CD14-positive monocyte (primary cell): Measurements from ENCODE around the gene DNAH1. TPM values are rescaled to one million over a fixed set of nuclear protein-coding genes. Genes with fewer than 3 reads are reported as not detected.

Experiments
- DNase-seq, 3 donors: peaks; one replicate each; pipeline ENCODE4 v3.0.0-alpha.2; 2011 to 2022
- H2AFZ ChIP-seq: 2 replicates; pipeline ENCODE4 v1.6.0; 2012; ENCODE audit warnings: mild to moderate bottlenecking, low read depth, low read length, inconsistent platforms; ENCODE audit not compliant: insufficient read depth, poor library complexity, severe bottlenecking
- H3K27ac ChIP-seq, 2 donors: 1 replicate in 1 of 2; 2 replicates in 1 of 2; pipeline ENCODE4 v1.5.1; 2012 to 2013; ENCODE audit warnings: low read length in 2 of 2, control low read depth in 1 of 2, inconsistent platforms in 1 of 2, low read depth in 1 of 2, mild to moderate bottlenecking in 1 of 2
- H3K27me3 ChIP-seq, 2 donors: one replicate each; pipeline versions ENCODE4 v1.6.0 to v1.6.1; 2011 to 2013; ENCODE audit warnings: low read length in 2 of 2; ENCODE audit not compliant: control insufficient read depth in 2 of 2, insufficient read depth in 2 of 2
- H3K36me3 ChIP-seq, 2 donors: replicated peaks in 1 of 2; 1 replicate in 1 of 2; 2 replicates in 1 of 2; pipeline versions ENCODE4 v1.5.1 to v1.6.1; 2012 to 2013; ENCODE audit warnings: low read length in 2 of 2, control low read depth in 1 of 2, inconsistent platforms in 1 of 2, mild to moderate bottlenecking in 1 of 2; ENCODE audit not compliant: insufficient read depth in 2 of 2, control insufficient read depth in 1 of 2
- H3K4me1 ChIP-seq, 2 donors: 1 replicate in 1 of 2; 2 replicates in 1 of 2; pipeline versions ENCODE4 v1.5.1 to v1.6.1; 2012 to 2013; ENCODE audit warnings: low read length in 2 of 2, control low read depth in 1 of 2, inconsistent platforms in 1 of 2, mild to moderate bottlenecking in 1 of 2, moderate library complexity in 1 of 2; ENCODE audit not compliant: insufficient read depth in 2 of 2, control insufficient read depth in 1 of 2
- H3K4me2 ChIP-seq: replicated peaks from 2 replicates; pipeline ENCODE3; 2012; ENCODE audit warnings: low read length, moderate library complexity, mild to moderate bottlenecking; ENCODE audit not compliant: poor library complexity, severe bottlenecking; ENCODE audit errors: extremely low read depth
- H3K4me3 ChIP-seq, 3 experiments: fragments of 200-600 bp in 1 of 3; sonication (generic) in 1 of 3; replicated peaks in 1 of 3; 1 replicate in 2 of 3; 2 replicates in 1 of 3; pipeline ENCODE4 v1.5.1; 2011 to 2013; ENCODE audit warnings: low read length in 3 of 3, mild to moderate bottlenecking in 3 of 3, control low read depth in 2 of 3, low read depth in 2 of 3, inconsistent platforms in 1 of 3, moderate library complexity in 1 of 3
- H3K79me2 ChIP-seq: 2 replicates; pipeline ENCODE4 v1.6.0; 2012; ENCODE audit warnings: mild to moderate bottlenecking, control low read depth, inconsistent platforms, low read length, moderate library complexity; ENCODE audit not compliant: insufficient read depth
- H3K9ac ChIP-seq: 2 replicates; pipeline ENCODE4 v1.6.0; 2017; ENCODE audit warnings: low read length, mild to moderate bottlenecking; ENCODE audit not compliant: insufficient read depth, poor library complexity, severe bottlenecking
- H3K9me3 ChIP-seq, 2 donors: replicated peaks in 1 of 2; 1 replicate in 1 of 2; 2 replicates in 1 of 2; pipeline versions ENCODE4 v1.5.1 to v1.6.1; 2012 to 2013; ENCODE audit warnings: low read length in 2 of 2, control low read depth in 1 of 2; ENCODE audit not compliant: control insufficient read depth in 1 of 2, insufficient read depth in 1 of 2
- H4K20me1 ChIP-seq: 2 replicates; pipeline ENCODE4 v1.6.0; 2012; ENCODE audit warnings: mild to moderate bottlenecking, low read length, control low read depth, moderate library complexity; ENCODE audit not compliant: insufficient read depth
- H3K27ac Mint-ChIP-seq, 7 donors: one replicate each; pipeline ENCODE4 v1.8.0; 2020; ENCODE audit warnings: mild to moderate bottlenecking in 7 of 7, mixed read lengths in 7 of 7, moderate library complexity in 6 of 7, inconsistent platforms in 2 of 7
- H3K27me3 Mint-ChIP-seq, 3 donors: one replicate each; pipeline ENCODE4 v1.8.0; 2021 to 2022; ENCODE audit warnings: low read depth in 3 of 3, mild to moderate bottlenecking in 3 of 3, mixed read lengths in 3 of 3, moderate library complexity in 3 of 3, inconsistent platforms in 1 of 3
- H3K36me3 Mint-ChIP-seq, 2 donors: one replicate each; pipeline ENCODE4 v1.8.0; 2020; ENCODE audit warnings: mixed read lengths in 2 of 2, inconsistent platforms in 1 of 2, mild to moderate bottlenecking in 1 of 2
- H3K4me1 Mint-ChIP-seq: one replicate; pipeline ENCODE4 v1.8.0; 2020; ENCODE audit warnings: mild to moderate bottlenecking, mixed read lengths
- H3K4me3 Mint-ChIP-seq, 2 donors: one replicate each; pipeline ENCODE4 v1.8.0; 2020; ENCODE audit warnings: mild to moderate bottlenecking in 2 of 2, mixed read lengths in 2 of 2, moderate library complexity in 1 of 2
- H3K9me3 Mint-ChIP-seq, 7 donors: one replicate each; pipeline ENCODE4 v1.8.0; 2020 to 2022; ENCODE audit warnings: mixed read lengths in 7 of 7, mild to moderate bottlenecking in 6 of 7, moderate library complexity in 6 of 7, inconsistent platforms in 2 of 7
- CTCF ChIP-seq: fragments of 200-600 bp; IDR thresholded peaks from one replicate; pipeline ENCODE4 v1.8.0; 2022; ENCODE audit warnings: antibody characterized with exemption, mild to moderate bottlenecking
- WGBS: methylation state at CpG from one replicate; pipeline ENCODE4 v1.1.5; 2013; ENCODE audit warnings: missing lambda C conversion rate; ENCODE audit not compliant: insufficient coverage; 5-methylcytosine and 5-hydroxymethylcytosine counted together
- intact Hi-C, 2 donors: fragments of 100-400 bp; cut with micrococcal nuclease; formaldehyde crosslinking; loops; one replicate each; pipeline versions ENCODE4 v1.15.0 to v1.15.1; 2023
- polyA plus RNA-seq, 3 donors: library from polyadenylated mRNA; depleted of rRNA in 1 of 3; unstranded in 2 of 3; stranded (reverse) in 1 of 3; fragments of 300-500 nt in 2 of 3; fragments of >200 nt in 1 of 3; fragmentation: Illumina TruSeq in 2 of 3; gene quantifications; 1 replicate in 2 of 3; 2 replicates in 1 of 3; pipeline ENCODE4 v1.2.3, GENCODE V29; 2012 to 2021

Gene DNAH1
- polyA plus RNA-seq, 3 donors: 0.15 to 47.0 (median 0.25) TPM

- Histone ChIP-seq H3K9ac (no peak overlapping the region), H3K79me2 (no peaks in the 10 kb centered on the region), H3K4me3 (no peak overlapping the region), H3K9me3 (no peaks in the 10 kb centered on the region), H3K27ac (no peak overlapping the region), H4K20me1 (no peaks in the 10 kb centered on the region), H3K27me3 (no peaks in the 10 kb centered on the region), H3K4me2 (no peak overlapping the region), H2AFZ (no peak overlapping the region), H3K36me3 (peaks cover 33 to 43% of the 10 kb centered on the region in 2 donors), H3K4me1 (peaks cover 16 to 23% of the 10 kb centered on the region in 2 donors)
- intact Hi-C loops: no loop called here
- H3K36me3 Mint-ChIP-seq: peaks cover 43 to 57% of the 10 kb centered on the region in 2 donors
- WGBS: 97% methylated on average over 18 of the region's 18 CpGs
- no peak overlapping the region for H3K27ac Mint-ChIP-seq
- H3K9me3 Mint-ChIP-seq: peaks cover 0 to 2% (median 0%) of the 10 kb centered on the region in 7 donors
- H3K4me3 Mint-ChIP-seq: no peak overlapping the region
- no peak for TF ChIP-seq CTCF
- no peak for DNase-seq
- peaks cover 0 to 1% (median 0%) of the 10 kb centered on the region in 3 donors for H3K27me3 Mint-ChIP-seq
- peaks cover 24% of the 10 kb centered on the region for H3K4me1 Mint-ChIP-seq
Observed at GRCh38 chr3:52388348-52388821, 72.3 kb downstream of the DNAH1 start.

GRCh38 chr3:52388933-52389332 lies 72.8 kb downstream of the DNAH1 start:
- 100% methylated on average over 6 of the region's 9 CpGs for WGBS
- H3K9me3 ChIP-seq: no peaks in the 10 kb centered on the region
- H3K9ac ChIP-seq: no peak overlapping the region
- H3K27ac Mint-ChIP-seq: no peak overlapping the region
- H3K79me2 ChIP-seq: no peaks in the 10 kb centered on the region
- H3K4me3 Mint-ChIP-seq: no peak overlapping the region
- no peaks in the 10 kb centered on the region for H4K20me1 ChIP-seq
- no peaks in the 10 kb centered on the region for H3K27me3 ChIP-seq
- H2AFZ ChIP-seq: no peak overlapping the region
- peaks cover 0 to 2% (median 0%) of the 10 kb centered on the region in 7 donors for H3K9me3 Mint-ChIP-seq
- no peak for TF ChIP-seq CTCF
- peaks cover 13 to 18% of the 10 kb centered on the region in 2 donors for H3K4me1 ChIP-seq
- peaks cover 0 to 1% (median 0%) of the 10 kb centered on the region in 3 donors for H3K27me3 Mint-ChIP-seq
- no peak overlapping the region for H3K4me3 ChIP-seq
- H3K4me1 Mint-ChIP-seq: peaks cover 21% of the 10 kb centered on the region
- peaks cover 37 to 48% of the 10 kb centered on the region in 2 donors for H3K36me3 ChIP-seq
- intact Hi-C loops: no loop called here
- no peak overlapping the region for H3K4me2 ChIP-seq
- H3K36me3 Mint-ChIP-seq: peaks cover 47 to 63% of the 10 kb centered on the region in 2 donors
- H3K27ac ChIP-seq: no peak overlapping the region
- DNase-seq: no peak
